HG03571 (cell line): ENCODE results near the gene CPEB4.

Experiments used
- ATAC-seq: cut with Tn5 transposase; IDR thresholded peaks from one replicate; pipeline ENCODE4 v1.9.1; 2021; ENCODE audit not compliant: unreplicated experiment

Gene CPEB4

GRCh38 chr5:173884402-173885053 is 3.6 kb upstream of the CPEB4 start:
- ATAC-seq = no peak

GRCh38 chr5:173885054-173885443 is 3.1 kb upstream of the CPEB4 start:
- ATAC-seq = no peak

- ATAC-seq = no peak
Observed at GRCh38 chr5:173885475-173886010, 2.6 kb upstream of the CPEB4 start.

GRCh38 chr5:173886150-173886549 is 2.0 kb upstream of the CPEB4 start:
- ATAC-seq = no peak

GRCh38 chr5:173888473-173889131 is 453 bp downstream of the CPEB4 start:
- ATAC-seq = no peak

GRCh38 chr5:173890195-173890991 is 2.2 kb downstream of the CPEB4 start:
- ATAC-seq = no peak

- no peak for ATAC-seq
Observed at GRCh38 chr5:173891308-173892116, 3.4 kb downstream of the CPEB4 start.

GRCh38 chr5:173893192-173893561 is 5.0 kb downstream of the CPEB4 start:
- no peak for ATAC-seq

- ATAC-seq = no peak
Observed at GRCh38 chr5:173895401-173896165, 7.4 kb downstream of the CPEB4 start.

GRCh38 chr5:173896631-173897030 is 8.5 kb downstream of the CPEB4 start:
- ATAC-seq = no peak

GRCh38 chr5:173901705-173902104 is 13.6 kb downstream of the CPEB4 start:
- ATAC-seq = no peak

GRCh38 chr5:173902334-173902733 is 14.2 kb downstream of the CPEB4 start:
- no peak for ATAC-seq

- no peak for ATAC-seq
Observed at GRCh38 chr5:173902743-173903142, 14.6 kb downstream of the CPEB4 start.

GRCh38 chr5:173903396-173904140 is 15.4 kb downstream of the CPEB4 start:
- no peak for ATAC-seq

- ATAC-seq = no peak
Observed at GRCh38 chr5:173904151-173904550, 16.0 kb downstream of the CPEB4 start.

- no peak for ATAC-seq
Observed at GRCh38 chr5:173907284-173907683, 19.1 kb downstream of the CPEB4 start.

GRCh38 chr5:173907686-173908371 is 19.7 kb downstream of the CPEB4 start:
- no peak for ATAC-seq

- no peak for ATAC-seq
Observed at GRCh38 chr5:173909199-173909598, 21.1 kb downstream of the CPEB4 start.

GRCh38 chr5:173910215-173910614 is 22.1 kb downstream of the CPEB4 start:
- ATAC-seq = no peak
